K562 (cell line): ENCODE results near the gene LY6G5B. TPM values are rescaled to one million over a fixed set of nuclear protein-coding genes. Genes with fewer than 3 reads are reported as not detected.

ENCODE experiments used
- CREB1 ChIP-seq, 2 experiments: sonication (generic) in 1 of 2; formaldehyde crosslinking in 1 of 2; IDR thresholded peaks; 2 replicates each; pipeline versions ENCODE4 v1.6.1 to v1.8.0; 2012 to 2022; ENCODE audit warnings: inconsistent platforms in 1 of 2, mild to moderate bottlenecking in 1 of 2, missing genetic modification reagents in 1 of 2, moderate library complexity in 1 of 2
- DLX4 ChIP-seq: fragments of 250-450 bp; sonication (Bioruptor Pico); IDR thresholded peaks from 2 replicates; pipeline ENCODE4 v1.6.1; 2021; ENCODE audit warnings: mild to moderate bottlenecking
- EHMT2 ChIP-seq: fragments of 450-650 bp; IDR thresholded peaks from 2 replicates; pipeline ENCODE4 v1.6.1; 2018; ENCODE audit warnings: antibody characterized with exemption
- ELF1 ChIP-seq: fragments of 200-800 bp; sonication (Bioruptor generic); IDR thresholded peaks from 2 replicates; pipeline ENCODE4 v1.6.1; 2016; ENCODE audit warnings: missing genetic modification characterization, missing compliant biosample characterization
- FOXJ3 ChIP-seq: sonication (generic); formaldehyde crosslinking; IDR thresholded peaks from 2 replicates; pipeline ENCODE4 v1.4.0; 2020; ENCODE audit warnings: mild to moderate bottlenecking, missing genetic modification reagents
- GABPA ChIP-seq: fragments of 200-800 bp; sonication (Bioruptor generic); conservative IDR thresholded peaks from 2 replicates; pipeline ENCODE4 v1.6.1; 2016; ENCODE audit warnings: low read depth, missing genetic modification characterization, missing compliant biosample characterization
- MBD1 ChIP-seq: fragments of 250-450 bp; sonication (Bioruptor Pico); IDR thresholded peaks from 2 replicates; pipeline ENCODE4 v1.8.0; 2022; ENCODE audit warnings: inconsistent platforms
- NONO ChIP-seq, 2 experiments: fragments of 200-400 bp in 1 of 2; fragments of 450-650 bp in 1 of 2; formaldehyde crosslinking in 1 of 2; IDR thresholded peaks; 2 replicates each; pipeline ENCODE4 v1.6.1; 2017; ENCODE audit warnings: low read depth in 2 of 2, mild to moderate bottlenecking in 2 of 2, moderate library complexity in 2 of 2, low read length in 1 of 2
- NR4A1 ChIP-seq, 2 experiments: fragments of 250-450 bp in 1 of 2; fragments of 450-650 bp in 1 of 2; sonication (Bioruptor Pico) in 1 of 2; IDR thresholded peaks; 2 replicates each; pipeline versions ENCODE4 v1.4.0 to v1.6.1; 2016 to 2020; ENCODE audit warnings: mild to moderate bottlenecking in 2 of 2, missing compliant biosample characterization in 1 of 2, missing genetic modification characterization in 1 of 2, moderate library complexity in 1 of 2
- PRDM10 ChIP-seq: fragments of 450-650 bp; IDR thresholded peaks from 2 replicates; pipeline ENCODE4 v1.6.1; 2018; ENCODE audit not compliant: partially characterized antibody
- RBM14 ChIP-seq: fragments of 200-400 bp; formaldehyde crosslinking; IDR thresholded peaks from 2 replicates; pipeline ENCODE4 v1.6.1; 2018; ENCODE audit warnings: low read depth, mild to moderate bottlenecking, low read length, moderate library complexity, borderline replicate concordance; ENCODE audit not compliant: insufficient read depth
- RBM39 ChIP-seq: fragments of 200-400 bp; formaldehyde crosslinking; optimal IDR thresholded peaks from 2 replicates; pipeline ENCODE3; 2018; ENCODE audit warnings: low read depth, low read length
- SIN3A ChIP-seq, 2 experiments: fragments of 150-350 bp in 1 of 2; IDR thresholded peaks; 2 replicates each; pipeline ENCODE4 v1.6.1; 2011 to 2016; ENCODE audit warnings: borderline replicate concordance in 2 of 2, low read depth in 2 of 2, low read length in 2 of 2, mild to moderate bottlenecking in 2 of 2, moderate library complexity in 2 of 2; ENCODE audit not compliant: control insufficient read depth in 1 of 2
- SIX5 ChIP-seq, 2 experiments: IDR thresholded peaks; 2 replicates each; pipeline ENCODE4 v1.6.1; 2011; ENCODE audit warnings: low read length in 2 of 2, borderline replicate concordance in 1 of 2, low read depth in 1 of 2, mild to moderate bottlenecking in 1 of 2, moderate library complexity in 1 of 2; ENCODE audit not compliant: insufficient read depth in 1 of 2
- THRAP3 ChIP-seq: fragments of 450-650 bp; IDR thresholded peaks from 2 replicates; pipeline ENCODE4 v1.6.1; 2016; ENCODE audit warnings: mild to moderate bottlenecking, inconsistent platforms, borderline replicate concordance
- ZC3H8 ChIP-seq: fragments of 450-650 bp; IDR thresholded peaks from 2 replicates; pipeline ENCODE4 v1.6.1; 2017
- ZFP36 ChIP-seq: fragments of 150-350 bp; IDR thresholded peaks from 2 replicates; pipeline ENCODE4 v1.6.1; 2018; ENCODE audit warnings: low read length, low read depth; ENCODE audit not compliant: partially characterized antibody
- ZNF436 ChIP-seq: fragments of 250-450, 450-650 bp; sonication (Bioruptor Pico); formaldehyde crosslinking; IDR thresholded peaks from 2 replicates; pipeline ENCODE4 v1.7.0; 2020; ENCODE audit warnings: mild to moderate bottlenecking
- polyA plus RNA-seq, 8 experiments: library from polyadenylated mRNA; depleted of rRNA in 4 of 8; stranded (reverse) in 5 of 8; unstranded in 3 of 8; fragments of >200 nt; fragmentation: Nextera tagmentation in 2 of 8; fragmentation: Illumina TruSeq in 1 of 8; extraction: Ambion mirVana in 2 of 8; extraction: Trizol in 1 of 8; gene quantifications; 2 replicates each; pipeline versions ENCODE4 v1.2.1 to v1.2.3, GENCODE V29; 2011 to 2014; ENCODE audit warnings: inconsistent platforms in 1 of 8, missing spikeins in 1 of 8
- total RNA-seq, 7 experiments: library from RNA; depleted of rRNA in 6 of 7; stranded (reverse); fragments of >200 nt in 6 of 7; fragmentation: Illumina TruSeq in 2 of 7; extraction: Trizol in 2 of 7; gene quantifications; 2 replicates each; pipeline versions ENCODE4 v1.2.1 to v1.2.3, GENCODE V29; 2011 to 2021; ENCODE audit warnings: low replicate concordance in 1 of 7

The LY6G5B gene
- total and polyA plus RNA-seq, 9 of the 15 experiments (the other 6 are each of a cell fraction or from before 2014, with no cell fraction given): 6.0 to 27.0 (median 7.5) TPM

GRCh38 chr6:31620586-31621319, 49.0 kb upstream of the LY6G5B start, which contains the start of gene PRRC2A (continued):
- TF ChIP-seq PRDM10 (peak; percentile 27), GABPA (tag) (peak; percentile 65), ZNF436 (CRISPR knock-in tag) (no peak), NONO (IDR thresholded peaks at IDR 0.05; ENCODE audit: low read depth in 2 of 2, low read length in 1 of 2) (peak; percentile 80 to 87; a peak in 3 of 4 replicates), SIN3A (IDR thresholded peaks at IDR 0.05; ENCODE audit: borderline replicate concordance in 2 of 2, control insufficient read depth in 1 of 2, low read depth in 2 of 2, low read length in 2 of 2) (peak in 1 of 2 experiments; percentile 83; a peak in 2 of 4 replicates), NR4A1 (CRISPR knock-in tag; IDR thresholded peaks at IDR 0.05) (no peak), NR4A1 (tag; IDR thresholded peaks at IDR 0.05) (peak; percentile 49; the same call in 1 of the 2 replicates), CREB1 (IDR thresholded peaks at IDR 0.05) (no peak; the same call in 1 of the 2 replicates), CREB1 (CRISPR knock-in tag; IDR thresholded peaks at IDR 0.05) (no peak; the same call in 1 of the 2 replicates), DLX4 (no peak), EHMT2 (no peak), SIX5 (IDR thresholded peaks at IDR 0.05; ENCODE audit: borderline replicate concordance in 1 of 2, insufficient read depth in 1 of 2, low read depth in 1 of 2, low read length in 2 of 2) (no peak), ELF1 (tag) (no peak), RBM14 (no peak), ZFP36 (no peak), RBM39 (peak; percentile 36), FOXJ3 (CRISPR knock-in tag) (no peak), ZC3H8 (no peak), THRAP3 (no peak), MBD1 (CRISPR knock-in tag) (no peak)
